AG09319 (cell line): ENCODE data around the gene CTIF.
"Not testable (repeated sequence)": the region's sequence is repeated elsewhere in the genome, so short reads cannot be mapped to it uniquely, and the experiment has no call there.

Experiments
- DNase-seq: peaks from one replicate; pipeline ENCODE4 v3.0.0-alpha.2; 2010; ENCODE audit warnings: low read depth; ENCODE audit errors: extremely low read depth
- TF ChIP-seq, protein P1 (sequence below): IDR thresholded peaks from 2 replicates; pipeline ENCODE4 v1.5.1; 2011; ENCODE audit warnings: low read depth, mild to moderate bottlenecking, inconsistent platforms, low read length, moderate library complexity

CTIF gene

DNA sequence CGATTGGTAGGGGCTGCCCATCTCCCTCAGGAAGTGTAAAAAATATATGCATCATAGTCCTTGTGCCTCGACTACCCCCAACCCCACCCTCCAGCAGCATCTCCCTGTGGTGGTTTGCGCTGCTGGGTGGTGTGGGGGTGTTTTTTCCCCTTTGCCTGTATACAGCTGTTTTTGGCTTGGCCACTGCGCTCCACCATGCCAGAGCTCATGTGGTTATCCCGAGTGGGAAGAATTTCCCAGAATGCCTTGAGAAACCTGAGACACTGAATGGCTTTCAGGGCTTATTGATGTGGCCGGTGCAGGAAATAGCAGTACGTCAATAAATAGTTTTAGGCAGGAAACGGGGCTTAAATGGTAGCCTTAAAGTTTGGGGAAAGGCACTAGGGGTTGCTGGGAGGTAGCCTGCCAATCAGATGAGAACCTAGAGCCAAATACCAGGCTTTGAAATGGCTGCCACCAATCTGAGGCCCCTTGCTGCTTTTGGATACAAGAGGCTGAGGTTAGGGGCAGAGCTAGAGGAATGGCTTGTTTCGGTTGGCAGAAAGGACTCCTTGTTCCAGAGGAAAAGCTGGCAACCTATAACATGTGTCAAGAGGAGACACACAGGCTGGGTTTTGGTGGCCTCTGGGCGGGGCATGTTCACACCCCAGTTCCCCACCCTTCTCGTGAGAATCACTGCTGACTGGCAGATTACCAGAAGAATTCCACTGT lies 267.9 kb downstream of the CTIF start:
- DNase-seq: no peak
- TF ChIP-seq, protein P1, sequence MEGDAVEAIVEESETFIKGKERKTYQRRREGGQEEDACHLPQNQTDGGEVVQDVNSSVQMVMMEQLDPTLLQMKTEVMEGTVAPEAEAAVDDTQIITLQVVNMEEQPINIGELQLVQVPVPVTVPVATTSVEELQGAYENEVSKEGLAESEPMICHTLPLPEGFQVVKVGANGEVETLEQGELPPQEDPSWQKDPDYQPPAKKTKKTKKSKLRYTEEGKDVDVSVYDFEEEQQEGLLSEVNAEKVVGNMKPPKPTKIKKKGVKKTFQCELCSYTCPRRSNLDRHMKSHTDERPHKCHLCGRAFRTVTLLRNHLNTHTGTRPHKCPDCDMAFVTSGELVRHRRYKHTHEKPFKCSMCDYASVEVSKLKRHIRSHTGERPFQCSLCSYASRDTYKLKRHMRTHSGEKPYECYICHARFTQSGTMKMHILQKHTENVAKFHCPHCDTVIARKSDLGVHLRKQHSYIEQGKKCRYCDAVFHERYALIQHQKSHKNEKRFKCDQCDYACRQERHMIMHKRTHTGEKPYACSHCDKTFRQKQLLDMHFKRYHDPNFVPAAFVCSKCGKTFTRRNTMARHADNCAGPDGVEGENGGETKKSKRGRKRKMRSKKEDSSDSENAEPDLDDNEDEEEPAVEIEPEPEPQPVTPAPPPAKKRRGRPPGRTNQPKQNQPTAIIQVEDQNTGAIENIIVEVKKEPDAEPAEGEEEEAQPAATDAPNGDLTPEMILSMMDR: no peak

DNA sequence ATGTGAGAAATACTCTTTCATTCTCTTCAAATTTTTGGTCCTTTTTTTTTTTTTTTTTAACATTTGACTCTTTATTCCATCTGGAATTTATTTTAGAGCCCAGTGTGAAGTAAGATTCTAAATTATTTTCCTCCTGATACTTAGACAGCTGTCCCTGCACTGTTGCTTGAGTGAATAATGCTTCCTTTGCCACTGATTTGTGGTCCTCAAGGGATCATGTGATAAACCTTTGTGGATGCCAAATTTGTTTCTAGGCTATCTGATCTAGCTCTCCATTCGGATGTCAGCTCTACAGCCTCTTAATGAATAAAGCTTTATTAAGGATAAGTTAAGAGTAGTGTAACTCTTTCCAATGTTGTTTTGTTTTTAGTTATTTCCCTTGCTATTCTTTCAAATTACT lies 269.6 kb downstream of the CTIF start:
- DNase-seq: no peak
- TF ChIP-seq, protein P1: no peak

- TF ChIP-seq, protein P1: no peak
Measured at GRCh38 chr18:48809365-48809764, 270.5 kb downstream of the CTIF start.

DNA sequence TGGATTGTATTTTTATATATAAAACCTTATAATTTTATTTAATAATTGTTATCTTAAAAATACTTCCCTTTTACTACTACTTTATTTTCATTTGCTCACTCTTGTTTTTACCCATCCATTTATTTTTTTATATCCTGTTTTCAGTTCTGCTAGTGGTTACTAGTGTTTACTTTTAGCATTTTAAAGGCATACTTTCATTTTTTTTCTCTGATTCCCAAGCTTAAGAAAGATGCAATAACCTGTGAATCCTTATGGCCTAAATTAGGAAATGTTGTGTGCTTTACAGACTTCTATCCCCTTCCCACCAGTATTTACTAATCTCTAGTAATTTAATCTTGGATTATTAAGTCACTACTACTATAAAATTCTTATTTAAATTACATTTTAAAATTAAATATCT lies 272.0 kb downstream of the CTIF start:
- TF ChIP-seq, protein P1: no peak
- DNase-seq: no peak

More at GRCh38 chr18:48809365-48809764, 270.5 kb downstream of the CTIF start:
- DNase-seq: no peak

- DNase-seq: no peak
- TF ChIP-seq, protein P1: no peak
Measured at GRCh38 chr18:48811401-48811800, 272.6 kb downstream of the CTIF start.

DNA sequence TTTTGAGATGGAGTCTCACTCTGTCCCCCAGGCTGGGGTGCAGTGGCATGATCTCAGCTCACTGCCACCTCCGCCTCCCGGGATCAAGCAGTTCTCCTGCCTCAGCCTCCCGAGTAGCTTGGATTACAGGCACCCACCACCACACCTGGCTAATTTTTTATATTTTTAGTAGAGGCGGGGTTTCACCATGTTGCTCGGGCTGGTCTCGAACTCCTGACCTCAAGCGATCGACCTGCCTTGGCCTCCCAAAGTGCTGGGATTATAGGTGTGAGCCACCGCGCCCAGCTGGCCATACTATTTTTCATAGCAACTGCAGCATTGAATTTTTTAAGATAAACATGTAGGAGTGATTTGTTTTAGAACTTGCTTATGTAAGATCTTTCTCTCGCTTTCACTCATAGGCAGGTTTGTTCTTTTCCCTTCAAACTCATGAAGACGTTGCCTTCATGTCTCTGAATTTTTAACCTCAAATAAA lies 273.2 kb downstream of the CTIF start:
- DNase-seq: not testable (repeated sequence)

DNA sequence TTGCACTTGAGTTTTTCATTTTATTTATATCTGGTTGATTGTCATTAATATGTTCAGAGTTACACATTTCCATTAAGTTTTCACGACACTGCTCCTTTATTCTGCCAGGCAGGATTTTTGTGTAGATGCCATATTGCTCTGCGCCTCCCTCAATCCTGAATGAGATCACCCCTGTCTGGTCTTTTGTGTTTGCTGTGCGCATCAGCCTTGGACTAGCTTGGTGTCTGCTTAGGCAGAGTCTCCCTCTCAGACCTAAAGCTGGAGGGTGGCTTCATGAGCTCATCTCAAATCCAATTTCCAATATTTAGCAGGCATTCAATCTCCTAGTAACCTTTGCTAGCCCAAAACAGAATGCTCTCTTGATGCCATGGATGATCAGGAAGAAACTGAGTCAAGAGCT lies 274.5 kb downstream of the CTIF start:
- no peak for DNase-seq
- TF ChIP-seq, protein P1: no peak
